ENCODE data around the gene DLGAP1. TPM values are rescaled to one million over a fixed set of nuclear protein-coding genes. Genes with fewer than 3 reads are reported as not detected.
A peak's percentile ranks its signal among the peaks of the same experiment; 100 is the strongest.
"Not testable (repeated sequence)": the region's sequence is repeated elsewhere in the genome, so short reads cannot be mapped to it uniquely, and the experiment has no call there.

The DLGAP1 gene
- total RNA-seq, 1 experiment from 2014 or later, result 0.14 TPM

DNA sequence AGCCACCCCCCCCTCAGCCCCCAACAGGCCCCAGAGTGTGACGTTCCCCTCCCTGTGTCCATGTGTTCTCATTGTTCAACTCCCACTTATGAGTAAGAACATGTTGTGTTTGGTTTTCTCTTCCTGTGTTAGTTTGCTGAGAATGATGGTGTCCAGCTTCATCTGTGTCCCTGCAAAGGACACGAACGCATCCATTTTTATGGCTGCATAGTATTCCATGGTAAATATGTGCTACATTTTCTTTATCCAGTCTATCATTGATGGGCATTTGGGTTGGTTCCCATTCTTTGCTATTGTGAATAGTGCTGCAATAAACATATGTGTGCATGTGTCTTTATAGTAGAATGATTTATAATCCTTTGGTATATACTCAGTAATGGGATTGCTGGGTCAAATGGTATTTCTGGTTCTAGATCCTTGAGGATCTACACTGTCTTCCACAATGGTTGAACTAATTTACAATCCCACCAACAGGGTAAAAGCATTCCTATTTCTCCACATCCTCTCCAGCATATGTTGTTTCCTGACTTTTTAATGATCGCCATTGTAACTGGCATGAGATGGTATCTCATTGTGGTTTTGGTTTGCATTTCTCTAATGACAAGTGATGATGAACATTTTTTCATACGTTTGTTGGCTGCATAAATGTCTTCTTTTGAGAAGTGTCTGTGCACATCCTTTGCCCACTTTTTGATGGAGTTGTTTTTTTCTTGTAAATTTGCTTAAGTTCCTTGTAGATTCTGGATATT, 760.9 kb downstream of the DLGAP1 start:
- in situ Hi-C loops (cut with HindIII; ENCODE audit: low pct_unique_long_range_greater_than_20kb, low sequenced_read_pairs), result not testable (repeated sequence)

DNA sequence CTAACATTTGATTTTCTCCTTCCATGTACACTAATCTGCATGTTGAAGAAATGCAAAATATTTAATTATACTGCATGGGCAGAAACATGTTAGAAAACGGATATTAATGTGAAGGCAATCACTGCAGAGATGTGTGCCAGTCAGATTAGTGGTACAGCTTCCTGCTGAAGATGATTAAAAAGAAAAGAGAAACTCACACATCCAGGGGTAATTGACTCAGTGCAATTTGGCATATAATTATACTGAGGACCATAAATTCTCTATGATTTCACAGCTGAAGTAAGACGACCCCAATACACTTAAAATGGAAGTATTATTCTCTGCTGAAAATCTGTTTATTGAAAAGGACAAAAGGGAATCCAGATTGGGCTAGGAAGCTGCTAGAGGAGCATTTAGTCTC, 761.7 kb downstream of the DLGAP1 start:
- in situ Hi-C loops (cut with HindIII; ENCODE audit: low pct_unique_long_range_greater_than_20kb, low sequenced_read_pairs), result no loop called here
- DNase-seq (ENCODE audit: low read depth), result no peak

More for the DNA sequence above, 760.9 kb downstream of the DLGAP1 start:
- not testable (repeated sequence) for DNase-seq (ENCODE audit: low read depth)

DNA sequence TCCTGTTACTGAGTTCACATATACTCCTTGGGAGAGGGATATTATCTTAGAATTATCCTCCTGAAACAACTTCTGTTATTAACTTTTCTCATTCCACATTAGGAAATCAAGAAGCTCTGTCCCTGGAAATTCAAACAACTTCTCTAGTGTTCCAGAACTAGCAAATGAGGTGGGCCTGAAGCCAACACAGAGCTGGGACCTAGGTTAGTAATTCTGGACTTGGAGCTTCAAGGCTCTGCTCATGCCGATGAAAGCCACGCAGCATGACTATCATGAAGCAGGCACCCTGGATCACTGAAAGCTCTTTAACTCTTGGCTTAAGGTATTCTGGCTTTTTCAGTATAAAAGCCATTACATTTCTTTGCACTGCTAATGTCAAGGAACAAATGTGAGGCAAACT, 762.4 kb downstream of the DLGAP1 start:
- in situ Hi-C loops (cut with HindIII; ENCODE audit: low pct_unique_long_range_greater_than_20kb, low sequenced_read_pairs), result no loop called here
- DNase-seq (ENCODE audit: low read depth), result no peak

DNA sequence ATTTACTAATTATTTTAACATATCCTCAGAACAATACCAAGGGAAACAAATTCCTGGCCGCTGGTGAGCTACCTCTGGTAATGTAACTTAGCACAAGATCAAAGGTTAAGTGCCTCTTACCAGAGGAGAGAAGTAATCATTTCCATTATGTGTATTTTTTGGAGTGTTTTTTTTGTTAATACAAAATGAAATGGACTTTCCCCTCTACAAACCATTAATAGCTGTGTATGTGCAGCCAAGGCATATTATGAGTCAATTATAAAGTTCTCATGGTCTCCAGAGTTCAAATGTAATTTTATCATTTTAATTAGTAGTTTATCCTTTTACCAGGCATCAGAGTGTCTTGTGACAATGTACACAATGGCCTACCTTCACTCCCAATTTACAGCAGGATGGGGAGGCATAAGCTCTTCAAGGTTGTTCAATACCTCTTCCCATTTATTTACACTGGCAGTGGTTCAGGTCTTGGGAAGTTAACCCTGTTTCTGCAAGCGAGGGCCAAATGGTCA, 762.9 kb downstream of the DLGAP1 start:
- in situ Hi-C loops (cut with HindIII; ENCODE audit: low pct_unique_long_range_greater_than_20kb, low sequenced_read_pairs), result no loop called here
- peak; percentile 96 for DNase-seq (ENCODE audit: low read depth)

GRCh38 chr18:3691705-3692104, 763.4 kb downstream of the DLGAP1 start:
- in situ Hi-C loops (cut with HindIII; ENCODE audit: low pct_unique_long_range_greater_than_20kb, low sequenced_read_pairs), result no loop called here
- DNase-seq (ENCODE audit: low read depth), result no peak

DNA sequence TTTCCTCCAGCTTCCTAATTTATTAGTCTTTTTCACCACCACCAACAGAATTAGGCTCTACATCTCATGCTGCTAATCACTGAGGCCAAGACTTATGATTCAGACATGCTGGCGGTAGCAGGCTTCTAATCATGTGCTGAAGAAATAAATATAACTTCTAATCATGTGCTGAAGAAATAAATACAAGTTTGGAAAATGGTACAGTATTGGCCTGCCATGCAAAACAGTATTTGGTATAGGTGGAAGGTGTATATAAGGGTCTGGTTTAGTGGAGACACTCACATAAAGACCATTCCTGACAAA, 764.4 kb downstream of the DLGAP1 start:
- DNase-seq (ENCODE audit: low read depth), result no peak
- in situ Hi-C loops (cut with HindIII; ENCODE audit: low pct_unique_long_range_greater_than_20kb, low sequenced_read_pairs), result no loop called here

GRCh38 chr18:3689986-3690763, 764.9 kb downstream of the DLGAP1 start:
- peak; percentile 60 for DNase-seq (ENCODE audit: low read depth)
- in situ Hi-C loops (cut with HindIII; ENCODE audit: low pct_unique_long_range_greater_than_20kb, low sequenced_read_pairs), result no loop called here

- in situ Hi-C loops (cut with HindIII; ENCODE audit: low pct_unique_long_range_greater_than_20kb, low sequenced_read_pairs), result no loop called here
- DNase-seq (ENCODE audit: low read depth), result no peak
Measured at GRCh38 chr18:3689091-3689490, 766.0 kb downstream of the DLGAP1 start.

GRCh38 chr18:3688690-3689089, 766.4 kb downstream of the DLGAP1 start:
- DNase-seq (ENCODE audit: low read depth), result peak; percentile 99
- in situ Hi-C loops (cut with HindIII; ENCODE audit: low pct_unique_long_range_greater_than_20kb, low sequenced_read_pairs), result no loop called here

- DNase-seq (ENCODE audit: low read depth), result no peak
- in situ Hi-C loops (cut with HindIII; ENCODE audit: low pct_unique_long_range_greater_than_20kb, low sequenced_read_pairs), result no loop called here
Measured at GRCh38 chr18:3683483-3683882, 771.6 kb downstream of the DLGAP1 start.

DNA sequence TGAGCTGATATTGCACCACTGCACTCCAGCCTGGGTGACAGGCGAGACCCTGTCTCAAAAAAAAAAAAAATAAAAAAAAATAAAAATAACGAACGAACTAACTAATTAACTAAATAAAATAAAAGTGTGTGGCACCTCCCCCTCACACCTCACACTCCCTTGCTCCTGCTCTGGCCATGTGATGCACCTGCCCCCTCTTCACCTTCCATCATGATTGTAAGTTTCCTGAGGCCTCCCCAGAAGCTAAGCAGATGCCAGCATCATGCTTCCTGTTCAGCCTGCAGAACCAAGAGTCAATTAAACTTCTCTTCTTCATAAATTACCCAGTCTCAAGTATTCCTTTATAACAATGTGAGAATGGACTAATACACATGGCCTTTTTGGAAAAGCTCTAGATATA, 773.0 kb downstream of the DLGAP1 start:
- no peak for DNase-seq (ENCODE audit: low read depth)
- in situ Hi-C loops (cut with HindIII; ENCODE audit: low pct_unique_long_range_greater_than_20kb, low sequenced_read_pairs), result no loop called here

- in situ Hi-C loops (cut with HindIII; ENCODE audit: low pct_unique_long_range_greater_than_20kb, low sequenced_read_pairs), result no loop called here
- DNase-seq (ENCODE audit: low read depth), result no peak
Measured at GRCh38 chr18:3679241-3679640, 775.9 kb downstream of the DLGAP1 start.

GRCh38 chr18:3675994-3676393, 779.1 kb downstream of the DLGAP1 start:
- peak; percentile 58 for DNase-seq (ENCODE audit: low read depth)
- in situ Hi-C loops (cut with HindIII; ENCODE audit: low pct_unique_long_range_greater_than_20kb, low sequenced_read_pairs), result no loop called here

GRCh38 chr18:3675446-3675845, 779.7 kb downstream of the DLGAP1 start:
- in situ Hi-C loops (cut with HindIII; ENCODE audit: low pct_unique_long_range_greater_than_20kb, low sequenced_read_pairs), result no loop called here
- DNase-seq (ENCODE audit: low read depth), result peak; percentile 77

GRCh38 chr18:3671176-3671575, 783.9 kb downstream of the DLGAP1 start:
- in situ Hi-C loops (cut with HindIII; ENCODE audit: low pct_unique_long_range_greater_than_20kb, low sequenced_read_pairs), result no loop called here
- peak; percentile 57 for DNase-seq (ENCODE audit: low read depth)

DNA sequence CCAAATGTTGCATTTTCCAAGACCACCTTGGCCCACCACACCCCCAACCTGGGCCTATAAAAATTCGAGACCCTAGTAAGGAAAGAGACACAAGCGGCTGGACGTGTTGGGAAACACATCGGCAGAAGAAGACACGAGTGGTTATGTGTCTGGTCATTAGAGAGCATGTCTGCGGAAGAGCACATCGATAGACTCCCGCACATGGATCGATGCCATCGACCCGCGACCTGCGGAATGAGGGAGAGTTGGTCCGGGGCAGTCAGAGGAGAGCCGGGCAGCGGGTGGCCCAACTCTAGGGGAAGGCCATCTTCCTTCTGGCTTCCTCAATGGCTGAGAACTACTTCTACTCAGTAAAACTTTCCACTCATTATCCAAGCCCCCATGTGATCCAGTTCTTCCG, 785.7 kb downstream of the DLGAP1 start:
- in situ Hi-C loops (cut with HindIII; ENCODE audit: low pct_unique_long_range_greater_than_20kb, low sequenced_read_pairs), result no loop called here
- no peak for DNase-seq (ENCODE audit: low read depth)

DNA sequence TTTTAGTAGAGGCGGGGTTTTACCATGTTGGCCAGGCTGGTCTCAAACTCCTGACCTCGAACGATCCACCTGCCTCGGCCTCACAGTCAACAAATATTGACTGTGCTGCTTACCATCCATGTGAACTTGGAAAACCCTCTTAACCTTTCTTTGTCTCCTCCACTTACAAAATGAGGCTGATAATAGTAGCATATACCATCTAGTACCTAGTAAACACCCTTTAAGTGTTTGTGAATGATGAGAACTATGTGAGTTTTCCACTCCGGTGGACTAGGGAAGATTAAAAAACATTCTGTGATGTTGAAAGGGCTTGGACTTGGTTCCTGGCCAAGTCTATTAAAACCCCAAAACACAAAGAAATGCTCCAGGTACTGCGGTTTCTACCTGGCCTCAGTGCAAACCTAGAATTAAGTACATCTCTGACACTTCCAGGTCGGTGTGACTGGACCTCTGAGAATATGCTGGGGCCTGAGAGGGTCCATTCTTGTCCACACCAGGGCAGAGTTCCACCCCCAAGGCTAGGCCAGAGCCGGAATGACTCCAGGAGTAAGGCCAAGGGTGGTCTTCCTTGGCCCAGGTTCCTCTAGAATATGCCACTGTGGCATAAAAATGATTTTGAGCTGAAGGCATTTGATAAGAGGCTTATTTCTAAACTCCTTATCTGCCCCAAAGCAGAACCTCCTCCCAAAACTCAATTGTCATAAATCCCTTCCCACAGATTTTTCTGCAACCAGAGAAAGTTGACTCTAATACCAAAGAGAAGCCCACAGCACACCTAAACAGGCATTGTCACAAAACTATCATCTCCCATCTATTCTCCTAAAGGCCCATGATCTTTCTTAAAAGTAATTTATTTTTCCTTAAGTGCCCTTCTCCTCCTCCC, 787.6 kb downstream of the DLGAP1 start:
- no peak for DNase-seq (ENCODE audit: low read depth)
- in situ Hi-C loops (cut with HindIII; ENCODE audit: low pct_unique_long_range_greater_than_20kb, low sequenced_read_pairs), result no loop called here

DNA sequence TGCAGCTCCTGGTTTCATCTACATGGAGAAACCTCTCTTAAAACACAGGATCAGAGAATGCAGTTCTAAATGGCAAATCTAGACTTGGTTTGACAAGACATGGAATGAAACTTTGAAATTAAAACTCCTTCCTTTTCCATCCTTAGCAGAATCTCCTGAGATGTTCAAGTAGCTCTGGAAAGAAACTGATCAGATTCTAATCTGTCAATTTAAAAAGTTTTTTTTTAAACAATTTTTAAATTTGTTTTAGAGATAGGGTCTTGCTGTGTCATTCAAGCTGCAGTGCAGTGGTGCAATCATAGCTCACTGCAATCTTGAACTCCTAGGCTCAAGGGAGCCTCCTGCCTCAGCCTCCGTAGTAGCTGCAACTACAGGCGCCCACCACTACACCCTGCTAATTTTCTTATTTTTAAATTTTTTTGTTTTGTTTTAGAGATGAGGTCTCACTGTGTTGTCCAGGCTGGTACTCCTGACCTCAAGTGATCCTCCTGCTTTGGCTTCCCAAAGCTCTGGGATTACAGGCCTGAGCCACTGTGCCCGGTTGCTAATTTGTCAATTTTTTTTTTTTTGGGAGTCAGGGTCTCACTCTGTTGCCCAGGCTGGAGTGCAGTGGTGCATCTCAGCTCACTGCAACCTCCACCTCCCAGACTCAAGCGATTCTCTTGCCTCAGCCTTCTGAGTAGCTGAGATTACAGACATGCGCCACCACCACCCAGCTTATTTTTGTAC, 788.4 kb downstream of the DLGAP1 start:
- DNase-seq (ENCODE audit: low read depth), result no peak
- in situ Hi-C loops (cut with HindIII; ENCODE audit: low pct_unique_long_range_greater_than_20kb, low sequenced_read_pairs), result no loop called here
